Measurements from ENCODE around the gene FOSL2. TPM values are rescaled to one million over a fixed set of nuclear protein-coding genes. Genes with fewer than 3 reads are reported as not detected.

The FOSL2 gene
- total and polyA plus RNA-seq, 10 donors = 3.2 to 134 (median 91.2) TPM

DNA sequence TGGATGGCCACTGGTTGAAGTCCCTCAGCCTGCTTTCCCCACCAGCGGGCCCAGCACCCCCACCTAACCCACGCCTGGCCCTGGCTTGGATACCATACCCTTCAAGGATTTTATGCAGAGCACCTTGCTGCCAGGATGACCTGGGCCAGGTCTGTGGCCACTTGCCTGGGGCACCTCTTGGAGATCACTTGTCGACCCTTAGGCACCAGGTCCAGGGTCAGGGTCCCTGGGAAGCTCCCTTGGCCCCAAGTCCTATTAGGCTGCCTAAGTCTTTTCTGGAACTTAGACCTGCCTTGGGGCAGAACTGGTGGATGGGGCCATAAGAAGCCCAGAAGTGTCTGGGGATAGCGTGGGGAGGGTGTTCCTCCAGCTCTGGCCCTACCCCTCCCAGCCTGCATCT, 39.1 kb downstream of the FOSL2 start:
- peak overlapping the region in 3 of 8 donors; percentile 80 to 82 (median 80) for H3K27ac ChIP-seq
- no peak for DNase-seq
- H3K4me1 ChIP-seq = peaks cover 0 to 45% (median 0%) of the 10 kb centered on the region in 6 donors
- H3K9me3 ChIP-seq = peaks cover 0 to 6% (median 0%) of the 10 kb centered on the region in 8 donors
- 84 to 93% (median 90%) methylated on average over 4 of the region's 4 CpGs for WGBS, 5 donors
- intact Hi-C loops (cut with DNase I; ENCODE audit: low total_unique reads) = no loop called here
- no peaks in the 10 kb centered on the region for H3K27me3 ChIP-seq (replicated peaks in 1 of 7)
- no peak overlapping the region for H3K4me3 ChIP-seq
- TF ChIP-seq, protein P1, sequence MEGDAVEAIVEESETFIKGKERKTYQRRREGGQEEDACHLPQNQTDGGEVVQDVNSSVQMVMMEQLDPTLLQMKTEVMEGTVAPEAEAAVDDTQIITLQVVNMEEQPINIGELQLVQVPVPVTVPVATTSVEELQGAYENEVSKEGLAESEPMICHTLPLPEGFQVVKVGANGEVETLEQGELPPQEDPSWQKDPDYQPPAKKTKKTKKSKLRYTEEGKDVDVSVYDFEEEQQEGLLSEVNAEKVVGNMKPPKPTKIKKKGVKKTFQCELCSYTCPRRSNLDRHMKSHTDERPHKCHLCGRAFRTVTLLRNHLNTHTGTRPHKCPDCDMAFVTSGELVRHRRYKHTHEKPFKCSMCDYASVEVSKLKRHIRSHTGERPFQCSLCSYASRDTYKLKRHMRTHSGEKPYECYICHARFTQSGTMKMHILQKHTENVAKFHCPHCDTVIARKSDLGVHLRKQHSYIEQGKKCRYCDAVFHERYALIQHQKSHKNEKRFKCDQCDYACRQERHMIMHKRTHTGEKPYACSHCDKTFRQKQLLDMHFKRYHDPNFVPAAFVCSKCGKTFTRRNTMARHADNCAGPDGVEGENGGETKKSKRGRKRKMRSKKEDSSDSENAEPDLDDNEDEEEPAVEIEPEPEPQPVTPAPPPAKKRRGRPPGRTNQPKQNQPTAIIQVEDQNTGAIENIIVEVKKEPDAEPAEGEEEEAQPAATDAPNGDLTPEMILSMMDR (IDR thresholded peaks at IDR 0.05 in 8 of 11, conservative IDR thresholded peaks at IDR 0.05 in 3 of 11) = no peak
- TF ChIP-seq POLR2AphosphoS5 (IDR thresholded peaks at IDR 0.05) (no peak), POLR2A (IDR thresholded peaks at IDR 0.05) (no peak)
- no peaks in the 10 kb centered on the region for H3K36me3 ChIP-seq

DNA sequence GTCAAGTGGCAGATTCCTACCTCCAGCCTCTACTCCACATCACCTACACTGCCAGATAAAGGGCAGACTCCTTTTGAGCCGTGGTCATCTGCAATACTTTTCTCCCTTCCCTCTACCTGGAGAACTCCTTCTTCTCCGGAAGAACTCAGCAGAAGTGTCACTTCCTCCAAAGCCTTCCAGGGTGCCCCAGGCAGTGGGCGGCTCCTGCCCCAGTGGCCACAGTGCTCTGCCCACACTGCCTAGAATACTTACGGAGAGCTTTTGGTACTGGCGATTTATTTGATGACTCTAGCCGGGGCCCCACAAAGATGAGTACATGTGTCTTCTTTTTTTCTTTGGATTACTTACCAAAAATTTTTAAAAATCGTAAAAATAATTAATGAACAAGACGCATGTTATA, 39.7 kb downstream of the FOSL2 start:
- TF ChIP-seq POLR2A (IDR thresholded peaks at IDR 0.05) = no peak
- TF ChIP-seq POLR2AphosphoS5 (IDR thresholded peaks at IDR 0.05) = no peak
- TF ChIP-seq, protein P1 (IDR thresholded peaks at IDR 0.05 in 8 of 11, conservative IDR thresholded peaks at IDR 0.05 in 3 of 11) = no peak
- H3K27ac ChIP-seq = peak overlapping the region in 2 of 8 donors; percentile 7 to 80
- peaks cover 0 to 45% (median 0%) of the 10 kb centered on the region in 6 donors for H3K4me1 ChIP-seq
- no peaks in the 10 kb centered on the region for H3K36me3 ChIP-seq
- H3K9me3 ChIP-seq = peaks cover 0 to 6% (median 0%) of the 10 kb centered on the region in 8 donors
- DNase-seq = no peak
- intact Hi-C loops (cut with DNase I; ENCODE audit: low total_unique reads) = no loop called here
- H3K27me3 ChIP-seq (replicated peaks in 1 of 7) = no peaks in the 10 kb centered on the region
- no peak overlapping the region for H3K4me3 ChIP-seq
- WGBS, 5 donors = 79 to 91% (median 87%) methylated on average over 8 of the region's 8 CpGs

DNA sequence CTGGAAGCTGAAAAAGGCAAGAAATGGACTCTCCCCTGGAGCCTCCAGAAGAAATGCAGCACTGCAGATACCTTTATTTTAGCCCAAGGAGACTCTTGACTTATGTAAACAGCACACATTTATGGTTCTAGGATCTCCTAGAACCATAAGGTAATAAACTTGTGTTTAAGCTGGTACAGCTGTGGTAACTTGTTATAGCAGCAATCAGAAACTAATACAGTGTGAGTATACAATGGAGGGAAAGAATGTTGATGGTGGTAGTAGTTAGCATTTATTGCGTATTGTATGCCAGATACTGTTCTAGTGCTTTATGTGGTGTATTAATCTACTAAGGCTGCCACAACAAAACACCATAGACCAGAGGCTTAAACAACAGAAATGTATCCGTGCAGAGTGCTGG, 40.6 kb downstream of the FOSL2 start:
- peaks cover 0 to 39% (median 0%) of the 10 kb centered on the region in 6 donors for H3K4me1 ChIP-seq
- H3K36me3 ChIP-seq = no peaks in the 10 kb centered on the region
- no peak overlapping the region for H3K4me3 ChIP-seq
- no peak overlapping the region for H3K27ac ChIP-seq
- no peak for DNase-seq
- WGBS, 5 donors = 88 to 98% (median 96%) methylated on average over 2 of the region's 2 CpGs
- H3K9me3 ChIP-seq = peaks cover 0 to 6% (median 0%) of the 10 kb centered on the region in 8 donors
- intact Hi-C loops (cut with DNase I; ENCODE audit: low total_unique reads) = no loop called here
- TF ChIP-seq, protein P1 (IDR thresholded peaks at IDR 0.05 in 8 of 11, conservative IDR thresholded peaks at IDR 0.05 in 3 of 11) = no peak
- TF ChIP-seq POLR2AphosphoS5 (IDR thresholded peaks at IDR 0.05) (no peak), POLR2A (IDR thresholded peaks at IDR 0.05) (no peak)
- H3K27me3 ChIP-seq (replicated peaks in 1 of 7) = no peaks in the 10 kb centered on the region

DNA sequence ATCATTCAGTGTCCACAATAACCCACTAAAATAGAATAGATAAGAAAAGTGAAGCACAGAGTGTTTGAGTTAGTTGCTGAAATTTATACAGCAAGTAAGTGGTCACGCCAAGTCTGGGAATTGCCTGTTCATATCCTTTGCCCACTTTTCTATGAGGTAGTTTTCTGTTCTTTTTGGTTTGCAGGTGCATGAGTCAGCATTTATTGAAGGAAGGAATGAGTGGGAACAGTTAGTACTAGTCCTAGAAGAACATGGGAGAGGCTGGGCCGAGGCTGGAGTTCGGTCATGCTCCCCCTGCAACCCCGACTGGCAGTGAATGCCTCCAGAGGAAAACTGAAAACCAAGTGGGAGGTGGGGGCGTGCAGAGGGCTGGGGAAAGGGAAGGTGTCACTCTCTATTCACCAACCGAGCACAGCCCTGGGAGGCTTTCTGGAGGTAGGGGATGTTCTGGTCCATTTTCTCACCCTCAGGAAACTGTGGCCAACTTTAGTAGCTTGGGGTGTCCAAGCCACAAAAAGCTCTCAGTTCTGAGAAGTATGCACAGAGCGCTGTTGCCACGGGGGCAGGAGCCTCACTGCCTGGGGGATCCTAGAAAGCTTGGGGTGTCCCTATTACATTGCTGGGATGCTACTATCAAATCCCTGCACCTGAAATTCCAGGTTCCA, 41.4 kb downstream of the FOSL2 start:
- Histone ChIP-seq H3K9me3 (peaks cover 0 to 6% (median 0%) of the 10 kb centered on the region in 8 donors), H3K27me3 (replicated peaks in 1 of 7) (no peaks in the 10 kb centered on the region), H3K4me1 (peaks cover 0 to 35% (median 0%) of the 10 kb centered on the region in 6 donors), H3K27ac (no peak overlapping the region), H3K36me3 (no peaks in the 10 kb centered on the region), H3K4me3 (no peak overlapping the region)
- WGBS, 5 donors = 76 to 81% (median 80%) methylated on average over 7 to 8 of the region's 8 CpGs
- peak; percentile 56 for DNase-seq
- intact Hi-C loops (cut with DNase I; ENCODE audit: low total_unique reads) = no loop called here
- TF ChIP-seq POLR2A (IDR thresholded peaks at IDR 0.05) (no peak), POLR2AphosphoS5 (IDR thresholded peaks at IDR 0.05) (no peak)
- TF ChIP-seq, protein P1 (IDR thresholded peaks at IDR 0.05 in 8 of 11, conservative IDR thresholded peaks at IDR 0.05 in 3 of 11) = no peak

Data from spleen (tissue), 11 donors.